ENCODE measurements around the gene DUOX1. TPM values are rescaled to one million over a fixed set of nuclear protein-coding genes. Genes with fewer than 3 reads are reported as not detected.
"Not testable (repeated sequence)": the region's sequence is repeated elsewhere in the genome, so short reads cannot be mapped to it uniquely, and the experiment has no call there.

Gene DUOX1
- polyA plus RNA-seq (2012; rRNA removed) = not detected in 2 replicates
- under 0.01 and 0.01 TPM in 2 replicates for polyA plus RNA-seq (2012; cell fraction: cytosol; rRNA removed)
- polyA plus RNA-seq (2012; cell fraction: nucleus; rRNA removed) = 0.01 and 0.04 TPM in 2 replicates

- H3K4me1 ChIP-seq (ENCODE audit: control insufficient read depth in 1 of 2, insufficient read depth in 2 of 2, low read depth in 1 of 2, low read length in 1 of 2) = peaks cover 0 to 15% of the 10 kb centered on the region in 2 experiments; a peak in 1 of 4 replicates
- 76% methylated on average over 34 of the region's 46 CpGs for WGBS (ENCODE audit: low lambda C conversion rate)
- H3K27me3 ChIP-seq (ENCODE audit: insufficient read depth) = peaks cover 7% of the 10 kb centered on the region; the same call in 1 of the 2 replicates
- H3K9me3 ChIP-seq = no peaks in the 10 kb centered on the region
- H3K79me2 ChIP-seq (ENCODE audit: insufficient read depth) = no peaks in the 10 kb centered on the region
- H3K4me2 ChIP-seq = no peak within 1 kb of the TSS
- H3K9me2 ChIP-seq = no peaks in the 10 kb centered on the region
- no peak for TF ChIP-seq RXRA (IDR thresholded peaks at IDR 0.05; ENCODE audit: borderline replicate concordance, low read depth)
- TF ChIP-seq GATA2 (CRISPR knock-in tag; IDR thresholded peaks at IDR 0.05) = no peak
- TF ChIP-seq CHD2 (IDR thresholded peaks at IDR 0.05; ENCODE audit: low read length, partially characterized antibody) = no peak
- TF ChIP-seq USF1 (IDR thresholded peaks at IDR 0.05; ENCODE audit: borderline replicate concordance, low read depth) = no peak
- no peak for TF ChIP-seq RAD21 (IDR thresholded peaks at IDR 0.05; ENCODE audit: low read length)
- TF ChIP-seq, protein P1, sequence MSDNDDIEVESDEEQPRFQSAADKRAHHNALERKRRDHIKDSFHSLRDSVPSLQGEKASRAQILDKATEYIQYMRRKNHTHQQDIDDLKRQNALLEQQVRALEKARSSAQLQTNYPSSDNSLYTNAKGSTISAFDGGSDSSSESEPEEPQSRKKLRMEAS (IDR thresholded peaks at IDR 0.05; ENCODE audit: low read depth) = no peak
- TF ChIP-seq TEAD4 (IDR thresholded peaks at IDR 0.05; ENCODE audit: borderline replicate concordance, insufficient read depth) = no peak
- no peak for TF ChIP-seq MEF2A (IDR thresholded peaks at IDR 0.05; ENCODE audit: borderline replicate concordance, low read depth)
- no peak for TF ChIP-seq JUND (IDR thresholded peaks at IDR 0.05)
- no peak for TF ChIP-seq GABPA (IDR thresholded peaks at IDR 0.05; ENCODE audit: low read depth)
- TF ChIP-seq ELF1 (IDR thresholded peaks at IDR 0.05) = no peak
- TF ChIP-seq TCF12 (IDR thresholded peaks at IDR 0.05) = no peak
- no peak for TF ChIP-seq FOXM1 (IDR thresholded peaks at IDR 0.05; ENCODE audit: low read depth)
- no peak for TF ChIP-seq ZBTB33 (IDR thresholded peaks at IDR 0.05; ENCODE audit: borderline replicate concordance, low read depth)
- no peak for TF ChIP-seq MXI1 (IDR thresholded peaks at IDR 0.05; ENCODE audit: low read depth, low read length)
- no peak for TF ChIP-seq EZH2phosphoT487 (IDR thresholded peaks at IDR 0.05; ENCODE audit: borderline replicate concordance, low read depth)
- no peak for TF ChIP-seq EP300 (IDR thresholded peaks at IDR 0.05; ENCODE audit: borderline replicate concordance in 1 of 2, low read depth in 1 of 2, low read length in 1 of 2)
- no peak for TF ChIP-seq YY1 (IDR thresholded peaks at IDR 0.05; ENCODE audit: low read depth)
- TF ChIP-seq NFIC (IDR thresholded peaks at IDR 0.05; ENCODE audit: borderline replicate concordance) = no peak
- TF ChIP-seq REST (IDR thresholded peaks at IDR 0.05; ENCODE audit: low read depth, low read length) = no peak
- no peak for DNase-seq
- H3F3A ChIP-seq (replicated peaks; ENCODE audit: insufficient read depth) = no peaks in the 10 kb centered on the region
- H4K20me1 ChIP-seq (ENCODE audit: insufficient read depth) = no peaks in the 10 kb centered on the region
- H3K27ac ChIP-seq (ENCODE audit: low read depth in 2 of 2, low read length in 1 of 2) = no peak within 1 kb of the TSS
- ChIA-PET POLR2A (no interaction called here), CTCF (interaction anchor here (0.6 to 6.0 kb wide), 4 partner anchors 11 to 328 kb away, joined by 3 to 52 read pairs (median 5); no protein-coding TSS in a partner anchor)
- H3K4me3 ChIP-seq (ENCODE audit: low read depth in 2 of 2, low read length in 1 of 2) = no peak within 1 kb of the TSS
- no peak within 1 kb of the TSS for H2AFZ ChIP-seq (ENCODE audit: low read depth)
- no peak within 1 kb of the TSS for H3K9ac ChIP-seq
- H3K36me3 ChIP-seq (replicated peaks in 1 of 2; ENCODE audit: control insufficient read depth in 1 of 2, insufficient read depth in 2 of 2, low read length in 1 of 2) = no peaks in the 10 kb centered on the region
Measured at GRCh38 chr15:45129651-45130129, at the start of gene DUOX1, which contains the start of gene DUOXA1. Gene DUOX1 (plus strand): TSS chr15:45129994. CDS start chr15:45131967, 1,973 bp downstream. Gene DUOXA1 (minus strand): TSS chr15:45129879. CDS start chr15:45123014, 6,865 bp downstream.

- peaks cover 0 to 15% of the 10 kb centered on the region in 2 experiments; a peak in 1 of 4 replicates for H3K4me1 ChIP-seq (ENCODE audit: control insufficient read depth in 1 of 2, insufficient read depth in 2 of 2, low read depth in 1 of 2, low read length in 1 of 2)
- CTCF ChIA-PET = interaction anchor here (1.6 kb wide), 1 partner anchor 37 kb away, joined by 9 read pairs; no protein-coding TSS in a partner anchor
- H3K27ac ChIP-seq (ENCODE audit: low read depth in 2 of 2, low read length in 1 of 2); H3K27me3 ChIP-seq (ENCODE audit: insufficient read depth); POLR2A ChIA-PET; H3K36me3 ChIP-seq (replicated peaks in 1 of 2; ENCODE audit: control insufficient read depth in 1 of 2, insufficient read depth in 2 of 2, low read length in 1 of 2); DNase-seq; H3K79me2 ChIP-seq (ENCODE audit: insufficient read depth); H4K20me1 ChIP-seq (ENCODE audit: insufficient read depth); H3K4me2 ChIP-seq; H3K9ac ChIP-seq; H3K9me2 ChIP-seq; H3F3A ChIP-seq (replicated peaks; ENCODE audit: insufficient read depth); H2AFZ ChIP-seq (ENCODE audit: low read depth); H3K4me3 ChIP-seq (ENCODE audit: low read depth in 2 of 2, low read length in 1 of 2); H3K9me3 ChIP-seq: not testable (repeated sequence)
- WGBS (ENCODE audit: low lambda C conversion rate) = no CpG with 5 or more reads among the region's 3 CpGs
Measured at GRCh38 chr15:45080593-45080992, 49.2 kb upstream of the DUOX1 start.
